ENCODE measurements around the gene BTG2.

The BTG2 gene

DNA sequence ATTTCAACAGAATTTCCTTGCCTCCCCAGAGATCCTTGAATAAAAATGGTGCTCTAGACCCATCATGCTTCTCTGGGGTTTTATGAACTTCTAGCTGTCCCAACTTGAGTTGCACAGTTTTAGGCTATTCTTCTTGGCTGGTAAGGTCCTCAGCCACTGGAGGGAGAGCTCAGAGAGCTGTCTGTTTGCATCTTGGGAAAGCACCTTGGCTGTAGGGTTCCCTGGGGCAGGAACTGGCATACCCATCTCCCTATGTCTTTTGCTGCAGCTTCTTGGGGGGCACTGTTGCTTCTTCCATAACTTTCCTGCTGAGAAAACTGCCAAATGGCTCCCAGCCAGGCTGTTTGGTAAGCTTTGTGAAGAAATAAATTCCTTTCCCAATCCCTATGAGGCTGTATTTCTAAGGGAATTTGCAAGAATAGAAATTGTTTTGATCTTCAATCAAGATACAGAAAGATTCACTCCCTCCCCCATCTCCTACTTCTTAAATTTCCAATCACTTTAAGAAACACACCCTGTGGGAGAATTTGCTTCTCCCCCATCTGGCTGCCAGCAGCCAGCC, 53.8 kb downstream of the BTG2 start:
- no peaks in the 10 kb centered on the region for H3K27me3 ChIP-seq (ENCODE audit: insufficient read depth, low read length, poor library complexity, severe bottlenecking)
- no peaks in the 10 kb centered on the region for H4K20me1 ChIP-seq (ENCODE audit: insufficient read depth, low read length, poor library complexity, severe bottlenecking)
- no peaks in the 10 kb centered on the region for H3K9me3 ChIP-seq (ENCODE audit: insufficient read depth, low read depth, low read length)
- no peaks in the 10 kb centered on the region for H3F3A ChIP-seq (ENCODE audit: low read depth)
- H3K79me2 ChIP-seq (ENCODE audit: insufficient read depth, low read length): no peaks in the 10 kb centered on the region
- no peak overlapping the region for H2AFZ ChIP-seq (ENCODE audit: low read length)
- no peak overlapping the region for H3K9ac ChIP-seq (ENCODE audit: low read depth, low read length, poor library complexity, severe bottlenecking)
- no peaks in the 10 kb centered on the region for H3K36me3 ChIP-seq (ENCODE audit: insufficient read depth, low read length)
- TF ChIP-seq, protein P1, sequence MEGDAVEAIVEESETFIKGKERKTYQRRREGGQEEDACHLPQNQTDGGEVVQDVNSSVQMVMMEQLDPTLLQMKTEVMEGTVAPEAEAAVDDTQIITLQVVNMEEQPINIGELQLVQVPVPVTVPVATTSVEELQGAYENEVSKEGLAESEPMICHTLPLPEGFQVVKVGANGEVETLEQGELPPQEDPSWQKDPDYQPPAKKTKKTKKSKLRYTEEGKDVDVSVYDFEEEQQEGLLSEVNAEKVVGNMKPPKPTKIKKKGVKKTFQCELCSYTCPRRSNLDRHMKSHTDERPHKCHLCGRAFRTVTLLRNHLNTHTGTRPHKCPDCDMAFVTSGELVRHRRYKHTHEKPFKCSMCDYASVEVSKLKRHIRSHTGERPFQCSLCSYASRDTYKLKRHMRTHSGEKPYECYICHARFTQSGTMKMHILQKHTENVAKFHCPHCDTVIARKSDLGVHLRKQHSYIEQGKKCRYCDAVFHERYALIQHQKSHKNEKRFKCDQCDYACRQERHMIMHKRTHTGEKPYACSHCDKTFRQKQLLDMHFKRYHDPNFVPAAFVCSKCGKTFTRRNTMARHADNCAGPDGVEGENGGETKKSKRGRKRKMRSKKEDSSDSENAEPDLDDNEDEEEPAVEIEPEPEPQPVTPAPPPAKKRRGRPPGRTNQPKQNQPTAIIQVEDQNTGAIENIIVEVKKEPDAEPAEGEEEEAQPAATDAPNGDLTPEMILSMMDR (conservative IDR thresholded peaks at IDR 0.05; ENCODE audit: low read length): no peak
- TF ChIP-seq EZH2phosphoT487 (IDR thresholded peaks at IDR 0.05; ENCODE audit: borderline replicate concordance): no peak
- no peak overlapping the region for H3K4me2 ChIP-seq (ENCODE audit: low read depth, low read length, poor library complexity, severe bottlenecking)
- no peak overlapping the region for H3K4me3 ChIP-seq (ENCODE audit: low read length, poor library complexity, severe bottlenecking)
- no peaks in the 10 kb centered on the region for H3K4me1 ChIP-seq (ENCODE audit: insufficient read depth, low read length, poor library complexity, severe bottlenecking)
- no peaks in the 10 kb centered on the region for H3K9me2 ChIP-seq (replicated peaks; ENCODE audit: low read depth, low read length)

Measured in Loucy (cell line).